A549 (cell line): Measurements from ENCODE around the gene NRXN3. TPM values are rescaled to one million over a fixed set of nuclear protein-coding genes. Genes with fewer than 3 reads are reported as not detected.

Experiments
- ATAC-seq, 2 experiments: fragments of 200-7000 bp in 1 of 2; fragments of >200 bp in 1 of 2; cut with Nextera tagmentation in 1 of 2; cut with Tn5 transposase in 1 of 2; 3 replicates each; pipeline versions ENCODE4 v1.8.0 to v1.9.1; 2018 to 2020; ENCODE audit warnings: mild to moderate bottlenecking in 1 of 2, moderate library complexity in 1 of 2
- CTCF ChIA-PET: fragments of 300-600 bp; sonication (Branson Sonifier 250); formaldehyde crosslinking; extraction: SDS; loops from one replicate; lab custom pipeline; 2021; ENCODE audit warnings: antibody characterized with exemption, inconsistent platforms; lab: Yijun Ruan, JAX
- POLR2A ChIA-PET: fragments of 350-600 bp; formaldehyde crosslinking; extraction: SDS; loops from one replicate; lab custom pipeline; 2021; ENCODE audit warnings: antibody characterized with exemption, inconsistent platforms; lab: Yijun Ruan, JAX
- DNase-seq, 2 experiments: peaks; one replicate each; pipeline versions ENCODE4 v3.0.0 to v3.0.0-alpha.2; 2011 to 2016; ENCODE audit warnings: low read depth in 1 of 2, low spot score in 1 of 2
- FAIRE-seq: peaks from 2 replicates; lab custom pipeline; 2011; peaks lifted over from hg19 to GRCh38; lab: Jason Lieb, UNC
- H3K27ac ChIP-seq, 2 experiments: fragments of >200 bp; sonication (Bioruptor Twin); formaldehyde crosslinking; 3 replicates each; pipeline ENCODE4 v1.5.1; 2016 to 2017
- H3K4me1 ChIP-seq: fragments of >200 bp; sonication (Bioruptor Twin); formaldehyde crosslinking; 3 replicates; pipeline ENCODE4 v1.6.1; 2016
- H3K4me2 ChIP-seq: fragments of >200 bp; sonication (Bioruptor Twin); formaldehyde crosslinking; 3 replicates; pipeline ENCODE4 v1.6.1; 2016
- H3K4me3 ChIP-seq: fragments of >200 bp; sonication (Bioruptor Twin); formaldehyde crosslinking; 3 replicates; pipeline ENCODE4 v1.5.1; 2016
- H3K9me3 ChIP-seq: fragments of >200 bp; sonication (Bioruptor Twin); formaldehyde crosslinking; 3 replicates; pipeline ENCODE4 v1.6.1; 2016
- CEBPB ChIP-seq, 2 experiments: fragments of >200 bp in 1 of 2; sonication (Bioruptor Twin) in 1 of 2; formaldehyde crosslinking in 1 of 2; IDR thresholded peaks; 2 replicates each; pipeline ENCODE4 v1.6.1; 2012 to 2016
- CHD2 ChIP-seq: fragments of 150-350 bp; IDR thresholded peaks from 2 replicates; pipeline ENCODE4 v1.6.1; 2014; ENCODE audit warnings: low read length; ENCODE audit not compliant: partially characterized antibody
- CHD4 ChIP-seq: fragments of 200-600 bp; sonication (generic); IDR thresholded peaks from 2 replicates; pipeline ENCODE4 v1.6.1; 2016; ENCODE audit warnings: antibody characterized with exemption, mild to moderate bottlenecking, borderline replicate concordance
- EHF ChIP-seq: fragments of 250-450 bp; sonication (Bioruptor Pico); IDR thresholded peaks from 2 replicates; pipeline ENCODE4 v1.5.0; 2020; ENCODE audit warnings: mild to moderate bottlenecking
- EP300 ChIP-seq, 2 experiments: fragments of >200 bp; sonication (Bioruptor Twin); formaldehyde crosslinking; IDR thresholded peaks; 2 replicates in 1 of 2; 3 replicates in 1 of 2; pipeline ENCODE4 v1.6.1; 2016 to 2017
- FOXS1 ChIP-seq: fragments of 250-450 bp; sonication (Bioruptor Pico); IDR thresholded peaks from 2 replicates; pipeline ENCODE4 v1.5.0; 2020; ENCODE audit warnings: mild to moderate bottlenecking, moderate library complexity
- HEYL ChIP-seq: fragments of 250-450 bp; sonication (Bioruptor Pico); IDR thresholded peaks from 2 replicates; pipeline ENCODE4 v1.8.0; 2021; ENCODE audit warnings: mild to moderate bottlenecking, moderate library complexity
- JUNB ChIP-seq: fragments of >200 bp; sonication (Bioruptor Twin); formaldehyde crosslinking; IDR thresholded peaks from 2 replicates; pipeline ENCODE4 v1.6.1; 2016
- MAZ ChIP-seq: fragments of 150-350 bp; IDR thresholded peaks from 2 replicates; pipeline ENCODE4 v1.6.1; 2014; ENCODE audit warnings: antibody characterized with exemption, low read depth, low read length, borderline replicate concordance
- MYC ChIP-seq: IDR thresholded peaks from 2 replicates; pipeline ENCODE4 v1.6.1; 2012; ENCODE audit warnings: mild to moderate bottlenecking, inconsistent platforms, low read length, improper control_type of control experiment, borderline replicate concordance
- NFE2L2 ChIP-seq: fragments of 150-350 bp; conservative IDR thresholded peaks from 2 replicates; pipeline ENCODE4 v1.6.1; 2014; ENCODE audit warnings: low read length
- POLR2A ChIP-seq: IDR thresholded peaks from 2 replicates; pipeline ENCODE4 v1.6.1; 2012; ENCODE audit warnings: mild to moderate bottlenecking, low read length
- RCOR1 ChIP-seq: fragments of 150-350 bp; IDR thresholded peaks from 2 replicates; pipeline ENCODE4 v1.6.1; 2014; ENCODE audit warnings: antibody characterized with exemption, low read length, low read depth
- SREBF2 ChIP-seq: fragments of 450-650 bp; IDR thresholded peaks from 2 replicates; pipeline ENCODE4 v1.6.1; 2014; ENCODE audit warnings: mild to moderate bottlenecking, moderate library complexity
- TP53 ChIP-seq: fragments of 250-450 bp; sonication (Bioruptor Pico); IDR thresholded peaks from 2 replicates; pipeline ENCODE4 v1.5.0; 2021; ENCODE audit warnings: mild to moderate bottlenecking, moderate library complexity
- ZFP36 ChIP-seq: fragments of 450-650 bp; IDR thresholded peaks from 2 replicates; pipeline ENCODE4 v1.6.1; 2014; ENCODE audit warnings: borderline replicate concordance; ENCODE audit not compliant: partially characterized antibody
- ZSCAN20 ChIP-seq: fragments of 250-450 bp; sonication (Bioruptor Pico); IDR thresholded peaks from 2 replicates; pipeline ENCODE4 v1.8.0; 2022; ENCODE audit warnings: mild to moderate bottlenecking, moderate library complexity
- WGBS: methylation state at CpG from one replicate; pipeline ENCODE4 v1.1.6; 2017; ENCODE audit errors: missing lambda C conversion rate; 5-methylcytosine and 5-hydroxymethylcytosine counted together
- polyA plus RNA-seq, 4 experiments: library from polyadenylated mRNA; depleted of rRNA in 3 of 4; stranded (reverse); fragments of >200 nt; fragmentation: RNase III in 1 of 4; extraction: RNeasy Plus Mini Kit Qiagen cat#74134 plus additional on column Dnase treatment in 1 of 4; gene quantifications; 2 replicates in 3 of 4; 3 replicates in 1 of 4; pipeline ENCODE4 v1.2.3, GENCODE V29; 2011 to 2017
- TF ChIP-seq, protein P1 (sequence below): IDR thresholded peaks from 2 replicates; pipeline ENCODE4 v1.6.1; 2012
- TF ChIP-seq, protein P2 (sequence below): IDR thresholded peaks from 2 replicates; pipeline ENCODE4 v1.6.1; 2012; ENCODE audit warnings: low read depth, borderline replicate concordance
- TF ChIP-seq, protein P3 (sequence below): fragments of 200-600 bp; sonication (generic); IDR thresholded peaks from 2 replicates; pipeline ENCODE4 v1.6.1; 2016; ENCODE audit warnings: antibody characterized with exemption, mild to moderate bottlenecking, moderate library complexity
- TF ChIP-seq, protein P4 (sequence below): IDR thresholded peaks from 2 replicates; pipeline ENCODE4 v1.6.1; 2012
- TF ChIP-seq, protein P5 (sequence below): fragments of >200 bp; sonication (Bioruptor Twin); formaldehyde crosslinking; IDR thresholded peaks from 3 replicates; pipeline ENCODE4 v1.5.1; 2016

The NRXN3 gene
- polyA plus RNA-seq, 2 of the 4 experiments (the other 2 are of a cell fraction), result 0.62 to 2.3 TPM

DNA sequence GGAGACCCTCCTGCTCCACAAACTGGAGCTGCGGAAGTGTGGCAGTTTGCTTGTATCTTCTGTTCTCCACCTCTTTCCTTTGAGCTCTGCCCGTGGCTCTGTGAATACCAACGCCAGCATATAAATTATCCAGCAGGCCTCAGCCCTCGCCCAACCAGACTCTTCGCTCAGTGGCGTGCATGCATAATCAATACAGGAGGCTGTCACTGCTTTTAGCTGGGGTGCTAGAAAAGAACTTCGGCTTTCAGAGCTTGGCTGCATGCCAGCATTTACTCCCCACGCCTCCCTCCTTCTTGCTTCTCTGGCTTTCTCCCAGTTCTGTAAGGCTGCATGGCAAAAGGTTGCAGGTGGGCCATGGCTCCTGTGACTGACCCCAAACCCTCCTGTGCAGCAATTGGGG lies 26.9 kb downstream of the NRXN3 start:
- CTCF ChIA-PET, result interaction anchor here (1.0 to 1.2 kb wide), 2 partner anchors 218 to 369 kb away, joined by 3 read pairs; no protein-coding TSS in a partner anchor
- no peaks in the 10 kb centered on the region for H3K9me3 ChIP-seq
- 24% methylated on average over 8 of the region's 8 CpGs for WGBS

DNA sequence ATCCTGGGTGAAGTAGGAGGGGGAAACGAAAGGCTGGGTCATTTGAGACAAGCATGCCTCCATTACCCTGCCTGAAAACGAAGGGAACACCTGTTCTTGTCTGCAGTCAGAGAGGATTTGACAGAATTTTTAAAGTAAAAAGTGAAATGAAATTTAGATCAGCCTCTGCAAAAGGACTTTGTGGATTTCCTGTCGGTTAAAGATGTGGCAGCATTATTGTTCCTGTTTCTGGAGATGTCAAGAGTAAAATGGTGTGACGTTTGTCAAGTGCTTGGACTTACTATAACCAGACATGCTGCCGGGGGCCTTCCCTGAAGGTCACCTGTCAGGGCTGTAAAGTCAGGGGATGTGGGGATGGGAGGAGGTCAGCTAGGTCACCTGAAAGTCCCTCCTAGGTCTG lies 32.0 kb downstream of the NRXN3 start:
- no peaks in the 10 kb centered on the region for H3K9me3 ChIP-seq
- POLR2A ChIA-PET, result no interaction called here
- WGBS, result 18% methylated on average over 5 of the region's 5 CpGs
- FAIRE-seq (no peak), ATAC-seq (no peak), DNase-seq (no peak)
- no peak overlapping the region for H3K27ac ChIP-seq
- TF ChIP-seq ZFP36 (no peak), CHD2 (no peak), MYC (no peak), HEYL (no peak)
- TF ChIP-seq, protein P1, sequence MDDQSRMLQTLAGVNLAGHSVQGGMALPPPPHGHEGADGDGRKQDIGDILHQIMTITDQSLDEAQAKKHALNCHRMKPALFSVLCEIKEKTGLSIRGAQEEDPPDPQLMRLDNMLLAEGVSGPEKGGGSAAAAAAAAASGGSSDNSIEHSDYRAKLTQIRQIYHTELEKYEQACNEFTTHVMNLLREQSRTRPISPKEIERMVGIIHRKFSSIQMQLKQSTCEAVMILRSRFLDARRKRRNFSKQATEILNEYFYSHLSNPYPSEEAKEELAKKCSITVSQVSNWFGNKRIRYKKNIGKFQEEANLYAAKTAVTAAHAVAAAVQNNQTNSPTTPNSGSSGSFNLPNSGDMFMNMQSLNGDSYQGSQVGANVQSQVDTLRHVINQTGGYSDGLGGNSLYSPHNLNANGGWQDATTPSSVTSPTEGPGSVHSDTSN, result no peak
- H3K4me3 ChIP-seq, result no peak overlapping the region
- no peaks in the 10 kb centered on the region for H3K4me1 ChIP-seq
- no peak overlapping the region for H3K4me2 ChIP-seq
- CTCF ChIA-PET, result interaction anchor here (1.0 kb wide), 1 partner anchor 38 kb away, joined by 3 read pairs; no protein-coding TSS in a partner anchor

More for the DNA sequence above, 26.9 kb downstream of the NRXN3 start:
- TF ChIP-seq, protein P2, sequence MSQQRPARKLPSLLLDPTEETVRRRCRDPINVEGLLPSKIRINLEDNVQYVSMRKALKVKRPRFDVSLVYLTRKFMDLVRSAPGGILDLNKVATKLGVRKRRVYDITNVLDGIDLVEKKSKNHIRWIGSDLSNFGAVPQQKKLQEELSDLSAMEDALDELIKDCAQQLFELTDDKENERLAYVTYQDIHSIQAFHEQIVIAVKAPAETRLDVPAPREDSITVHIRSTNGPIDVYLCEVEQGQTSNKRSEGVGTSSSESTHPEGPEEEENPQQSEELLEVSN, result no peak
- TF ChIP-seq JUNB (no peak), EP300 (IDR thresholded peaks at IDR 0.05) (no peak), EHF (CRISPR knock-in tag) (no peak), TP53 (CRISPR knock-in tag) (no peak), CEBPB (IDR thresholded peaks at IDR 0.05) (no peak), SREBF2 (no peak), MYC (no peak), ZSCAN20 (no peak), NFE2L2 (no peak), MAZ (no peak), POLR2A (no peak), CHD4 (no peak), FOXS1 (CRISPR knock-in tag) (no peak), RCOR1 (no peak)
- TF ChIP-seq, protein P3, sequence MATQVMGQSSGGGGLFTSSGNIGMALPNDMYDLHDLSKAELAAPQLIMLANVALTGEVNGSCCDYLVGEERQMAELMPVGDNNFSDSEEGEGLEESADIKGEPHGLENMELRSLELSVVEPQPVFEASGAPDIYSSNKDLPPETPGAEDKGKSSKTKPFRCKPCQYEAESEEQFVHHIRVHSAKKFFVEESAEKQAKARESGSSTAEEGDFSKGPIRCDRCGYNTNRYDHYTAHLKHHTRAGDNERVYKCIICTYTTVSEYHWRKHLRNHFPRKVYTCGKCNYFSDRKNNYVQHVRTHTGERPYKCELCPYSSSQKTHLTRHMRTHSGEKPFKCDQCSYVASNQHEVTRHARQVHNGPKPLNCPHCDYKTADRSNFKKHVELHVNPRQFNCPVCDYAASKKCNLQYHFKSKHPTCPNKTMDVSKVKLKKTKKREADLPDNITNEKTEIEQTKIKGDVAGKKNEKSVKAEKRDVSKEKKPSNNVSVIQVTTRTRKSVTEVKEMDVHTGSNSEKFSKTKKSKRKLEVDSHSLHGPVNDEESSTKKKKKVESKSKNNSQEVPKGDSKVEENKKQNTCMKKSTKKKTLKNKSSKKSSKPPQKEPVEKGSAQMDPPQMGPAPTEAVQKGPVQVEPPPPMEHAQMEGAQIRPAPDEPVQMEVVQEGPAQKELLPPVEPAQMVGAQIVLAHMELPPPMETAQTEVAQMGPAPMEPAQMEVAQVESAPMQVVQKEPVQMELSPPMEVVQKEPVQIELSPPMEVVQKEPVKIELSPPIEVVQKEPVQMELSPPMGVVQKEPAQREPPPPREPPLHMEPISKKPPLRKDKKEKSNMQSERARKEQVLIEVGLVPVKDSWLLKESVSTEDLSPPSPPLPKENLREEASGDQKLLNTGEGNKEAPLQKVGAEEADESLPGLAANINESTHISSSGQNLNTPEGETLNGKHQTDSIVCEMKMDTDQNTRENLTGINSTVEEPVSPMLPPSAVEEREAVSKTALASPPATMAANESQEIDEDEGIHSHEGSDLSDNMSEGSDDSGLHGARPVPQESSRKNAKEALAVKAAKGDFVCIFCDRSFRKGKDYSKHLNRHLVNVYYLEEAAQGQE, result no peak
- TF ChIP-seq, protein P1, result no peak
- TF ChIP-seq, protein P4, sequence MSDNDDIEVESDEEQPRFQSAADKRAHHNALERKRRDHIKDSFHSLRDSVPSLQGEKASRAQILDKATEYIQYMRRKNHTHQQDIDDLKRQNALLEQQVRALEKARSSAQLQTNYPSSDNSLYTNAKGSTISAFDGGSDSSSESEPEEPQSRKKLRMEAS, result no peak
- TF ChIP-seq, protein P5, sequence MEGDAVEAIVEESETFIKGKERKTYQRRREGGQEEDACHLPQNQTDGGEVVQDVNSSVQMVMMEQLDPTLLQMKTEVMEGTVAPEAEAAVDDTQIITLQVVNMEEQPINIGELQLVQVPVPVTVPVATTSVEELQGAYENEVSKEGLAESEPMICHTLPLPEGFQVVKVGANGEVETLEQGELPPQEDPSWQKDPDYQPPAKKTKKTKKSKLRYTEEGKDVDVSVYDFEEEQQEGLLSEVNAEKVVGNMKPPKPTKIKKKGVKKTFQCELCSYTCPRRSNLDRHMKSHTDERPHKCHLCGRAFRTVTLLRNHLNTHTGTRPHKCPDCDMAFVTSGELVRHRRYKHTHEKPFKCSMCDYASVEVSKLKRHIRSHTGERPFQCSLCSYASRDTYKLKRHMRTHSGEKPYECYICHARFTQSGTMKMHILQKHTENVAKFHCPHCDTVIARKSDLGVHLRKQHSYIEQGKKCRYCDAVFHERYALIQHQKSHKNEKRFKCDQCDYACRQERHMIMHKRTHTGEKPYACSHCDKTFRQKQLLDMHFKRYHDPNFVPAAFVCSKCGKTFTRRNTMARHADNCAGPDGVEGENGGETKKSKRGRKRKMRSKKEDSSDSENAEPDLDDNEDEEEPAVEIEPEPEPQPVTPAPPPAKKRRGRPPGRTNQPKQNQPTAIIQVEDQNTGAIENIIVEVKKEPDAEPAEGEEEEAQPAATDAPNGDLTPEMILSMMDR, result no peak
- H3K4me1 ChIP-seq, result no peaks in the 10 kb centered on the region
- POLR2A ChIA-PET, result no interaction called here
- FAIRE-seq (no peak), DNase-seq (no peak), ATAC-seq (no peak)
- H3K4me3 ChIP-seq, result no peak overlapping the region
- H3K27ac ChIP-seq, result no peak overlapping the region
- no peak overlapping the region for H3K4me2 ChIP-seq
